CD4-positive, CD25-positive, alpha-beta regulatory T cell (primary cell): ENCODE data around the gene SLC12A7. TPM values are rescaled to one million over a fixed set of nuclear protein-coding genes. Genes with fewer than 3 reads are reported as not detected.
"Not testable (repeated sequence)": the region's sequence is repeated elsewhere in the genome, so short reads cannot be mapped to it uniquely, and the experiment has no call there.

Experiments used
- ATAC-seq, 2 donors: fragments of 150-1000 bp; cut with Tn5 transposase; one replicate each; pipeline ENCODE4 v1.10.0; 2021; ENCODE audit warnings: low read depth in 2 of 2, moderate number of reproducible peaks in 2 of 2, moderate library complexity in 1 of 2
- DNase-seq, 3 donors: peaks; one replicate each; pipeline versions ENCODE4 v3.0.0 to v3.0.0-alpha.2; 2012 to 2022; ENCODE audit warnings: mixed read lengths in 1 of 3
- H3K27ac ChIP-seq: one replicate; pipeline ENCODE4 v1.7.0; 2013; ENCODE audit warnings: mild to moderate bottlenecking, low read length; ENCODE audit not compliant: insufficient read depth, poor library complexity, severe bottlenecking
- H3K27me3 ChIP-seq: one replicate; pipeline ENCODE4 v1.7.0; 2013; ENCODE audit warnings: low read length; ENCODE audit not compliant: control insufficient read depth, insufficient read depth
- H3K36me3 ChIP-seq: one replicate; pipeline ENCODE4 v1.7.0; 2013; ENCODE audit warnings: mild to moderate bottlenecking, low read length, moderate library complexity; ENCODE audit not compliant: control insufficient read depth, insufficient read depth
- H3K4me1 ChIP-seq: 2 replicates; pipeline ENCODE4 v1.7.0; 2013; ENCODE audit warnings: mild to moderate bottlenecking, low read length; ENCODE audit not compliant: insufficient read depth, control insufficient read depth, poor library complexity, severe bottlenecking
- H3K4me3 ChIP-seq: one replicate; pipeline ENCODE4 v1.7.0; 2013; ENCODE audit warnings: low read depth, mild to moderate bottlenecking, low read length, moderate library complexity
- H3K9me3 ChIP-seq, 2 experiments: 1 replicate in 1 of 2; 2 replicates in 1 of 2; pipeline ENCODE4 v1.7.0; 2013; ENCODE audit warnings: low read length in 2 of 2, mild to moderate bottlenecking in 1 of 2, moderate library complexity in 1 of 2; ENCODE audit not compliant: control insufficient read depth in 2 of 2
- H3K27ac Mint-ChIP-seq, 3 donors: one replicate each; pipeline ENCODE4 v1.8.0; 2020 to 2022; ENCODE audit warnings: mild to moderate bottlenecking in 3 of 3, mixed read lengths in 3 of 3, moderate library complexity in 2 of 3
- H3K27me3 Mint-ChIP-seq: one replicate; pipeline ENCODE4 v1.8.0; 2022; ENCODE audit warnings: mild to moderate bottlenecking, mixed read lengths
- H3K36me3 Mint-ChIP-seq: one replicate; pipeline ENCODE4 v1.8.0; 2020; ENCODE audit warnings: mixed read lengths
- H3K4me1 Mint-ChIP-seq, 4 donors: one replicate each; pipeline ENCODE4 v1.8.0; 2020 to 2022; ENCODE audit warnings: mixed read lengths in 4 of 4, mild to moderate bottlenecking in 1 of 4
- H3K4me3 Mint-ChIP-seq, 4 donors: one replicate each; pipeline ENCODE4 v1.8.0; 2020 to 2022; ENCODE audit warnings: mild to moderate bottlenecking in 4 of 4, mixed read lengths in 4 of 4, moderate library complexity in 3 of 4
- H3K9me3 Mint-ChIP-seq, 7 donors: one replicate each; pipeline ENCODE4 v1.8.0; 2020 to 2022; ENCODE audit warnings: mixed read lengths in 7 of 7, mild to moderate bottlenecking in 3 of 7, moderate library complexity in 2 of 7
- polyA plus RNA-seq, 4 donors: library from polyadenylated mRNA; unstranded; fragments of 300-500 nt; fragmentation: Illumina TruSeq; gene quantifications; one replicate each; pipeline ENCODE4 v1.2.3, GENCODE V29; 2021
- total RNA-seq: library from RNA; stranded (reverse); gene quantifications from one replicate; pipeline ENCODE4 v1.2.3, GENCODE V29; 2022

Gene SLC12A7
- total and polyA plus RNA-seq, 5 donors from 2014 or later: 2.2 to 16.0 (median 7.0) TPM

DNA sequence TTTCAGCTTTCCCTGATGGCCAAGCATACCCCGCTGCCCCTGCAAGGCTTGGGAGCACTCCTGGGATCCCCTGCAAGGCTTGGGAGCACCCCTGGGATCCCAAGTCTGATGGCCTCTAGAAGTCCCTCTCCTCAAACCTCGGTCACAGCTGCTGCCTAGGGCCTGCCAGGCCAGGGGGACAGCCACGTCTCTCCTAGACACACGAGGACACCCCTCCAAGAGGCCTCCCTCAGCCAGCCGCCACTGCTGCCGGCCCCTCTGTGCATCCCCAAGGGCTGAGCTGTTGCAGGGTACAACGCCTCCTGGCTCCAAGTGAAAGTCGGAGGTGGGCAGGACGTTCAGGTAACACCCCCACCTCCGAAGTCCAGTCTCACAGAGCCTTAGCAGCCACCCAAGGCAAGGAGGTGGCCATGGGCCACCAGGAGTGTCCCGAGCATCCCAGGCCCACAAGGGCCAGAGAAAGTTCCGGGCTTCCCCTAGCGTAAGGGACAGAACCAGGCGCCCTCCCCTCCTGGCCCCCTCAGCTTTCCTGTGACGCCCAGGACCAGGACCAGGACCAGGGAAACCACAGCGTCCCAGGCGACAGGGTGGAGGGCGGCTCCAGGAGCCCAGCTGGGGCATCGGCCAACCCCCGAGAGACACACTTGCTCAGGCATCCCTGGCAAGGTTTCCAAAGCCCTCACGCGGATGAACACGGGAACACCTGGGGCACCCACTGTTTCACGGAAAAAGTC, 17.3 kb upstream of the SLC12A7 start:
- Histone ChIP-seq H3K4me3 (no peak overlapping the region), H3K27ac (no peak overlapping the region), H3K36me3 (no peaks in the 10 kb centered on the region), H3K9me3 (no peaks in the 10 kb centered on the region), H3K4me1 (no peaks in the 10 kb centered on the region), H3K27me3 (no peaks in the 10 kb centered on the region)
- H3K27ac Mint-ChIP-seq: no peak overlapping the region
- H3K4me3 Mint-ChIP-seq: no peak overlapping the region
- no peaks in the 10 kb centered on the region for H3K4me1 Mint-ChIP-seq
- no peaks in the 10 kb centered on the region for H3K9me3 Mint-ChIP-seq
- H3K27me3 Mint-ChIP-seq: peaks cover 9% of the 10 kb centered on the region
- DNase-seq (no peak), ATAC-seq (no peak)
- no peaks in the 10 kb centered on the region for H3K36me3 Mint-ChIP-seq

DNA sequence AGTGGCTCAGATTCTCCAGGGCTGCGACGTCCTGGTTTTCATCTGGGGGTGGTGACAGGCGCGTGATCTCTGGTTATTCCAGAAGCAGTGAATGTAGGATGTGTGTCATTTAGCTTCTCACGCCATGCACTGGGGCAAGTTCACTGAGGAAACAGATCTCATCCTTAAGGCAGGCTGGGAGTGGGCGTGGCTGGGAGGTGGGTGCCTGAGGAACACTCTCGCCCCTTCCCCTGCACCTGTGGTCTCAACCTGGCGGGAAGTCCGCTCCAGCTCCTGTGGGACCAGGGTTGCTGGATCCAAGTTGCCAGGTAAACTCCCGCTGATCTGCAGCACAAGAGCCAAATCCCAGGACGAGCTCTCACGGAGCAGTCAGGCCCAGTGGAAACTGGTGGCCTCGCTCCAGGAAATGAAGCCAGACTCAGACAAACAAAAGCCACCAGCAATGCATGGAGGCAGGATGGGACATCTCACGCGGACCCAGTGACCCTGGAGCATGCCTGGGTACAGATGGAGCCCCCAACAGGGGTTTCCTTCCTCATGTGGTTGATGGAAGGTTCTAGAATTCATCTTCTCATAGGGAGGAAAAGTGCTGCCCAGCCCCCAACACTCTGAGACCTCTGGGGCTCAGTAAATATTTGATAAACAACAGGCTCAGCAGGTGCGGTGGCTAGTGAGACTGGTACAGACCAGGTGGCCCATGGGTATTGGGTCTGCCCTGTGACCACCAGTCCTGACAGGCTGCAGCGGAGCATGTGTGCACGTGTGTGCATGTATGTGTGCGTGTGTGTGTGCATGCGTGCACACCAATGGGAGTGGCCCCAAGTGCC, 16.3 kb upstream of the SLC12A7 start:
- Histone ChIP-seq H3K36me3 (no peaks in the 10 kb centered on the region), H3K4me3 (no peak overlapping the region), H3K9me3 (no peaks in the 10 kb centered on the region), H3K4me1 (no peaks in the 10 kb centered on the region), H3K27me3 (no peaks in the 10 kb centered on the region), H3K27ac (no peak overlapping the region)
- Mint-ChIP-seq H3K27me3 (peaks cover 9% of the 10 kb centered on the region), H3K36me3 (no peaks in the 10 kb centered on the region), H3K9me3 (no peaks in the 10 kb centered on the region), H3K27ac (no peak overlapping the region), H3K4me3 (no peak overlapping the region), H3K4me1 (no peaks in the 10 kb centered on the region)
- DNase-seq: no peak
- ATAC-seq: no peak

DNA sequence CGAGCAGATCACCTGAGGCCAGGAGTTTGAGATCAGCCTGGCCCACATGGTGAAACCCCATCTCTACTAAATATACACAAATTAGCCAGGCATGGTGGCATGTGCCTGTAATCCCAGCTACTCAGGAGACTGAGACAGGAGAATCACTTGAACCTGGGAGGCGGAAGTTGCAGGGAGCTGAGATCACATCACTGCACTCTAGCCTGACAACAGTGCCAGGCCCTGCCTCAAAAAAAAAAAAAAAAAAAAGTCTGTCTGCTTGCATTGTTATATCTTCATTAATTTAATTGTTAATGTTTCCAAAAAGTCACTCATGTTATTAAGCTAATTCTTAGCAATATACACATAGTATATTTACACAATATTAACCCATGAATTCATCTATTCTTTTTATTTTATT, 13.8 kb upstream of the SLC12A7 start:
- H3K9me3 ChIP-seq, H3K27me3 ChIP-seq, H3K4me1 ChIP-seq, H3K27ac Mint-ChIP-seq, H3K36me3 Mint-ChIP-seq, H3K4me1 Mint-ChIP-seq, DNase-seq, H3K4me3 ChIP-seq, H3K27me3 Mint-ChIP-seq, ATAC-seq, H3K36me3 ChIP-seq, H3K4me3 Mint-ChIP-seq, H3K27ac ChIP-seq, H3K9me3 Mint-ChIP-seq: not testable (repeated sequence)

DNA sequence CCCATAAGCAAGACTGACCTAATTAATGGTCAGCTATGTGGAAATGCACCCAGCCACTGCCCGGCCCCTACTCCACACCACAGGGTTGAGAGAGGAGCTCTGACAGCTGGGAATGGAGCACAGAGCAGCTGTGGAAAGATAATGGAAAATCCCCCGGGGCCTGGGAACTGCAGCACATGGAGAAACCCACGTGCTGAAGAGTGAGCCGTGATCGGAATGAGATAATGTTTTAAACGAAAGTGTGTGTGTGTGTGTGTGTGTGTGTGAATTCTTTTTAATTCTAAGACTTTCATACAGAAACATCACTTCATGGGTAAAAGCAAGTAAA, 13.1 kb upstream of the SLC12A7 start:
- ATAC-seq: no peak
- H3K36me3 Mint-ChIP-seq: no peaks in the 10 kb centered on the region
- no peaks in the 10 kb centered on the region for H3K9me3 Mint-ChIP-seq
- DNase-seq: no peak
- no peaks in the 10 kb centered on the region for H3K4me1 Mint-ChIP-seq
- H3K4me3 ChIP-seq: no peak overlapping the region
- no peaks in the 10 kb centered on the region for H3K4me1 ChIP-seq
- no peak overlapping the region for H3K27ac Mint-ChIP-seq
- peaks cover 5% of the 10 kb centered on the region for H3K27me3 Mint-ChIP-seq
- no peaks in the 10 kb centered on the region for H3K9me3 ChIP-seq
- no peak overlapping the region for H3K27ac ChIP-seq
- H3K27me3 ChIP-seq: no peaks in the 10 kb centered on the region
- H3K4me3 Mint-ChIP-seq: no peak overlapping the region
- no peaks in the 10 kb centered on the region for H3K36me3 ChIP-seq

DNA sequence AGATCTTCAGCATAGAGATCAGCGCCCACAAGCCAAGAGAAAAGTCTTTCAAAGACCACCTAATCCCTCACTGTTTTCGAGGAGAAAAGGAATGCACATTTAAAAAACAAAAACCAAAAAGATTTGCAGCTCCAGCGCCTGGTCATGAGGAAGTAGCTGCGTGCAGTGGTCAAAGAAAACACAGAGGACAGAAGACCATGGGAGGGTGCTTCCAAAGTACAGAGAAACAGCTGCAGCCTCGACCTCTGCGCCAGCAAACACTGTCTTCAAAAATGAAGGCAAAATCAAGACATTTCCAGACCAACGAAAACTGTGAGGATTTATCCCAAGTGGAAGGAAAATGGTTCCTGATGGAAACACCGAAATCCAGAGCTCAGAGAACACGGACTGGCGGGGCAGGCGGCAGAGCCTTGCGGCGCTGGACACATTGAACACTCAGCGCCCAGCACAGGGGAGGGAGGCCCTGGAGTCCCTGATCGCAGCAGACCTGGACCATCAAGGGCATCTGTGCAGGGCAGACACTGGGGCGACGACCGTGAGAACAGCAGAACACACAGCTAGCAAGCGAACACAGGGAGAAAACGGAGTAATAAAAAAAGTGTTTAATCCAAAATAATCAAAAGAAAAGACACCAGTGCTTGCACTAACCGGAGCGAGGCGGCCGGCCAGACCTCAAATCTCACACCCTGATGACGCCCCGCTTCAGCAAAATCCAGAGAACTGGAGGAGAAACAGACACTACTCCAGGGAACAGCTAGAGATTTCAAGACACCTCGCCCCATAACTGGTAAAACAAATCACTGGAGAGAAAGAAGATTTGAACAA, 12.6 kb upstream of the SLC12A7 start:
- no peaks in the 10 kb centered on the region for H3K36me3 Mint-ChIP-seq

DNA sequence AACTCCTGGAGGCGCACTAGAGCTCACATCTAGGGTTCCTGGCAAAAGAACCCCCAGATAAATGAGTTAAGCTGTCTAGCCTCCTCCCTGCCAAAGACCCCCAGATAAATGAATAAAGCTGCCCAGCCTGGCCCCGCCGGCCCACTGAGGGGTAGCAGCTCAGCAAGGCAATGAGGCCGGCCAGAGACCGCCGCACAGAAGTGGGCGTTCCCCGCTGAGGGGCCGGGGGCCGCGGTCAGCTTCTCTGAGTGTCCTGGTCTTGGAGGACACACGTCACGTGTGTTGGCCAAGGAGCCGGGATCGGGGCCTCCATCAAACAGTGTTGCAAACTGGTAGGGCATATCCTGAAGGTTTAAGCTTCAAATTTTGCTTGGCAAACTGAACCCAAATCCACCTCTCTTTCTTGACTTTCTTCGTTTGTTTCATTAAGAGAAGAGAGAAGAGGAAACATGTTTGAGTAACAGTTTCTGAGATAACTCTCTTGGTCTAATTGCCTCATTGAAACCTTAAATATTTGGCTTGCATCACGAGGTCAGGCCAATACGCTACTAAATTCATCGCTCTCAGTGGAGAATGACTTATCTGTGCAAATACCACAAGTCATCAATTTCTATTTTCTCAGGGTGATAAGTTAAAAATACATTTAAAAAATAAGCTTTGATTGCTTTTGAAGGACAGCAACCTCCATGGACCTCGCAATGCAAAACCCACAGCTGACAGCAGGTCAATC, 11.7 kb upstream of the SLC12A7 start:
- Histone ChIP-seq H3K36me3 (no peaks in the 10 kb centered on the region), H3K4me3 (no peak overlapping the region), H3K9me3 (no peaks in the 10 kb centered on the region), H3K27me3 (no peaks in the 10 kb centered on the region), H3K4me1 (no peaks in the 10 kb centered on the region), H3K27ac (no peak overlapping the region)
- H3K9me3 Mint-ChIP-seq: no peaks in the 10 kb centered on the region
- DNase-seq (no peak), ATAC-seq (no peak)
- no peaks in the 10 kb centered on the region for H3K4me1 Mint-ChIP-seq
- H3K4me3 Mint-ChIP-seq: no peak overlapping the region
- H3K27ac Mint-ChIP-seq: no peak overlapping the region
- no peaks in the 10 kb centered on the region for H3K36me3 Mint-ChIP-seq
- peaks cover 5% of the 10 kb centered on the region for H3K27me3 Mint-ChIP-seq

More for the DNA sequence above, 12.6 kb upstream of the SLC12A7 start:
- Mint-ChIP-seq H3K4me3 (no peak overlapping the region), H3K9me3 (no peaks in the 10 kb centered on the region), H3K27ac (peak overlapping the region in 1 of 3 donors; percentile 39), H3K27me3 (peaks cover 5% of the 10 kb centered on the region), H3K4me1 (no peaks in the 10 kb centered on the region)
- Histone ChIP-seq H3K4me1 (no peaks in the 10 kb centered on the region), H3K27me3 (no peaks in the 10 kb centered on the region), H3K4me3 (no peak overlapping the region), H3K9me3 (no peaks in the 10 kb centered on the region), H3K36me3 (no peaks in the 10 kb centered on the region), H3K27ac (no peak overlapping the region)
- ATAC-seq (no peak), DNase-seq (no peak)

DNA sequence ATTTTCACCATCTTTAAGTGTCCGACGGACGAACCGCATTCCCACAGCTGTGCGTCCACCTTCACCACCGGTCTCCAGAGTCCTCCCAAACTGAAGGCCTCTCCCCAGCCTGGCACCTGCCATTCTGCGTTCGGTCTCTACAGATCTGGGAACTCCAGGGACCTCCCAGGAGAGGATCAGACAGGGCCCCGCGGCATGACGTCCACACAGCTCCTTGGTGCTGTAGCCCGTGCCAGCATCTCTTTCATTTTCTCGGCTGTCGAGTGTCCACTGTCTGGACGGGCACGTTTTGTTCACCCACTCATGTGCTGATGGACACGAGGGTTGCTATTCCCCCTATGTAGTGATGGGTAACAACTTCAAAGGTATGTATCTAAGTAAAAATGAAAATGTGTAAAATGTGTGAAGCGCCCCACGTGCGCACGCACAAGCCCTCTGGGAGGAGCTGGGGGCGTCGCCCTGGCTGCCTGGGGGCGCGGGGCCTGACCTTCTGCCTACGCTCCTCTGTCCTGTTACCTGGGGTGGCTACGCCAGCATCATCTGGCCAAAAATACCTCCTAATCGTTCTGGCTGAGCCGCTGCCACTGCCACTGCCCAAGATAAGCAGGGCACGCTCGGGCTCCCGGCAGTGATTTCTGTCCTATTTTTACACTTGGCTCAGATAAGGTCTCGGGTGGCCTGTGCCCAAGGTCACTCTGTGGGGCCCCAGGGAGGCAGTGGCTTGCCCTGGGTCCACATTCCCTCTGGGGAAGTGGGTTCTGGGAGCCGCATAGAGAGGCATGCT, 10.8 kb upstream of the SLC12A7 start:
- Histone ChIP-seq H3K27ac (no peak overlapping the region), H3K4me3 (no peak overlapping the region), H3K9me3 (no peaks in the 10 kb centered on the region), H3K27me3 (no peaks in the 10 kb centered on the region), H3K4me1 (no peaks in the 10 kb centered on the region), H3K36me3 (no peaks in the 10 kb centered on the region)
- peaks cover 5% of the 10 kb centered on the region for H3K27me3 Mint-ChIP-seq
- no peak for DNase-seq
- H3K36me3 Mint-ChIP-seq: no peaks in the 10 kb centered on the region
- no peak overlapping the region for H3K4me3 Mint-ChIP-seq
- no peaks in the 10 kb centered on the region for H3K9me3 Mint-ChIP-seq
- H3K27ac Mint-ChIP-seq: no peak overlapping the region
- no peak for ATAC-seq
- H3K4me1 Mint-ChIP-seq: peaks cover 0 to 5% (median 0%) of the 10 kb centered on the region in 4 donors
